IPS DF 4.7 (cell line): ENCODE measurements around the gene ARHGEF28.

Experiments
- DNase-seq: peaks from one replicate; pipeline ENCODE4 v3.0.0-alpha.2; 2013; ENCODE audit warnings: low spot score; ENCODE audit errors: extremely low read depth

Gene ARHGEF28

DNA sequence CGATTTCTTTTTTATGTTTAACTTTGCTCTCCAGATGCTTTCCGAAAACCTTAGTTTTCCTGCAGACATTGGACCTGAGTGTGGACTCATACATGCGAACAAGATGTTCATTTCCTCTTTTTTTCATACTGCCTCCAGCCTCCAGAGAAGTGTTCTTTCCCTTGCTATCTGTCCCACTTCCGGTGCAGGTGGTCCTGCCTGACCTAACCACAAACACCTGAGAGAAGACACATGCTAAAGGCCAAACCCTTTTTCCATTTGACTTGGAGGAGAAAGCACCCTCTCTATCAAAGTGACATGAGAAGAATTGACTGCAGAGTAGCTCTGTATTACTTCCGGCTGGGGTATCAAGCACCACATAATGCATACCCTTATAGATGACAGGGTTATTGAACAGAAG, 334.0 kb downstream of the ARHGEF28 start:
- no peak for DNase-seq

DNA sequence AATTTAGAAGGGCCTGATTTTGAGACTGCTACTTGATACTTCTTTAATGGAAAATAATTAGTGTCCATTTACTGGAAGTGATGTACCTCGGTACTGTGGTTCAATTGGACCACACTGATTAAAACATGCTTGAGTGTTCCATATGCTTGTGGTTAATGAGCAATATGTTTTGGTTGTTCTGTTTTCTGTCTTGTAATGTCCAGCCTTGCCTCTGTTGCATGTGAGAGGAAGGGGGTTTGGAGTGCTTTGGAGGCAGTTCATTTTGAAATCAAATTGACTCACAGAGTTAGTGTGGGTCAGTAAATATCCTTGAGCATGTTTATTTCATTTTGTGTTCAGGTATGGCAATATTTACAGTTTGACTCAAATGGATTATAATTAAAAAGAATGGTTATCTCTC, 334.4 kb downstream of the ARHGEF28 start:
- no peak for DNase-seq

- no peak for DNase-seq
Observed at GRCh38 chr5:73962801-73963425, 336.9 kb downstream of the ARHGEF28 start.

GRCh38 chr5:73964352-73964865, 338.4 kb downstream of the ARHGEF28 start:
- no peak for DNase-seq

DNA sequence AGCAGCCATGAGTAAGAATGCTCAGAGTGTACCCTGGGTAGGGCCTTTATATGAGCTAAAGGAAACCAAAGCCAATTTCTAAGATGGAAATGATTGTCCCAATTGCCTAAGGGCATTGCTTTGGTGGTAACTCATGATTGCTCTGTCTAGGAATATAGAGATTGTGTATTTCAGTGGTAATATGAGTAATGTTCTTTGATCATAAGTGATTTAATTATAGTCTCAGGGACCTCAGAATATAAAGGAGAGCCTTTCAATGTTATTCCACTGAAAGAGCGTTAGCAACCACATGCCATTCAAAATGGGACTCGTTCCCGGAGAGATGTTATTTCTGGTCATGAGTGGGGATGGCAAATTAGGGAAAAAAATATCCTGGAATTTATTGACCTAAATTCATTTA, 340.5 kb downstream of the ARHGEF28 start:
- DNase-seq: no peak

- DNase-seq: no peak
Observed at GRCh38 chr5:73967347-73967746, 341.4 kb downstream of the ARHGEF28 start.

GRCh38 chr5:73968246-73968645, 342.2 kb downstream of the ARHGEF28 start:
- DNase-seq: no peak

DNA sequence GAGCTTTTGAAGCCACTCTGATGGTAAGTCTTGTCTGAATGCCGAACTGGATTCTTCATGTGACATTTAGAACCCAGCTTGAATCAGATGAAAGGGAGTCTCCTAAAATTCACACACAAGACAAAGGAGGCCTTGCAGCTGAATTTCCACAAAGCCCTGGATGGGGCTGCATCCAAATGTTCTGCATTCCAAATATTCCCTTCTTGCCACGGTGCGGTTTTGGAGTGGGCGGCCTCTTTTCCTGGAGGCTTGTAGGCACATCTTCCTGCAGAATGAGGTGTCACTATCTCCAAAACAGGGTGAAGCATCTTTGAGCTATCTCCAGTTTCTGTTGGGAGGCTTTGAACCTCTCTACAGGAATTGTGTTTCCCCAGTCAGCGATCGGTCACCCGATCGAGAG, 342.7 kb downstream of the ARHGEF28 start:
- DNase-seq: no peak

DNA sequence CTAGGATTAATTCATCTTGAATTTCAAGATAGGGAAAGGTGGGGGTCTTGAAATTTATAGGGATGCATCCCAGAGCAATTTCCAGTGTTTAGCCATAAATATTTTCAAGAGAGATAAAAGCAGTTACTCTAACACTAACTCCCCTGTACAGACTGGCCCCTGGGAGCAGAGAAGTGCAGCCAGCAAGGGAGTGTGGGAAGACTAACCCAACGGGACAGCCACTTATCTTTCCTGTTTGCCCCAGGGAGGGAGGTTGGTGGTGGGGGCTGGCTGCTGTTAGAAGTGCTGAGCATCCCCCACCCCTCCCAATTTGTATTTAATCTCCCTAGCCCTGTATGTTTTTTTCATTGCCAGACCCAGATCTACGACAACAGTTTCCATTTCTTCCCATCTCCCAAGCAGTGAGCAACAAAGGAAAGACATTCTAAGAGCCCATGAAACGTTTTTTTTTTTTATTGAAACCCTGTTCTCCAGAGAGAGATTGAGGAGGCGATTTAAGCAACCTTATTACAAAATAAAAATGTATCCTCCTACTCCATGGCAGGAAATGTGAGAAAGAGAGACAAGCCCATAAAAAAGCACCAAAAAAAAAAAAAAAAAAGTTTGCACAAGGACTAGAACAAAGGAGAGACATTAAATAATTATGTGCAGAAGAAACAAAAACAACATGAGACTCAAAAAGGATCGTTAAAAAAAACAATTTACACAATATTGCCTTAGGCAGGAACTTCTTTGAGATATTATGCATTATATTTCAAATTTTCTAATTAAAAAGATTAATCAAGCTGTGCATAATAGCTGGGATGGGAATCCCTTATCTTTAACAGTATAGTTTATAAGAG, 343.4 kb downstream of the ARHGEF28 start:
- no peak for DNase-seq

DNA sequence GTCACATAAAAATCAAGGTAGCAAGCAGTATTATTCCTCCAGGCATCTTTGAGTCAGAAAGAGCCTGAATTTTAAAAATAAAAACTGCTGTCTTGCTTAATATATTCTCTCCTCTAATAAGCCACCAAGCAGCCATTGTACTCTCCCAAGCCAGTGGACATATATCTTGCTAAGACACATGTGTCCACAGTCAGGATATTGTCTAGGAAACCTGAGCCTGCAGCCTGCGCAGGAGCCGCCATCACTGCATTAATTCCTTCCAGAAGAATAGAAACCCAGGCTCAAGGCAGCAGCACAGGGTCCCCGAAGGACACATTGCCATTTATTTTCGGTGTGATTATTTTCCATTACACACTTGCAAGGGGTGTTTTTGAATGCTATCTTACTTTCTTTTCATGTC, 345.3 kb downstream of the ARHGEF28 start:
- DNase-seq: no peak

GRCh38 chr5:73973135-73973534, 347.1 kb downstream of the ARHGEF28 start:
- DNase-seq: no peak

DNA sequence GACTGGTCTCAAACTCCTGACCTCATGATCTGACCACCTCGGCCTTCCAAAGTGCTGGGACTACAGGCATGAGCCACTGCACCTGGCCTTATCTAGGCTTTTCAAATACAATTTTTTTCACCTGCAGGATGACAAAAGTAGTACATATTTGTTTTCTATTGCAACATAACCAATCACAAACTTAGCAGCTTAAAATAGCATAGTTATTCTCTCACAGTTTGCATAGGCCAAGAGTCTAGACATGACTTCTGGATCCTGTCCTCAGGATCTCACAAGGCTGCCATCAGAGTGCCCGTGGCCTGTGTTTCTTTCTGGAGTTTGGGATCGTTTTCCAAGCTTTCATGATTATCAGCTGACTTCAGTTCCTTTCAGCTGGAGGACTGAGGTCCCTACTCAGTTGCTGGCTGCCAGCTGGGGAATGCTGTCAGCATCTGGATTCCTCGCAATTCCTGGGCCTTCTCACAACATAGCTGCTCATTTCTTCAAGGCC, 348.9 kb downstream of the ARHGEF28 start:
- DNase-seq: no peak

- no peak for DNase-seq
Observed at GRCh38 chr5:73975845-73976244, 349.8 kb downstream of the ARHGEF28 start.

- DNase-seq: no peak
Observed at GRCh38 chr5:73977146-73977545, 351.1 kb downstream of the ARHGEF28 start.

DNA sequence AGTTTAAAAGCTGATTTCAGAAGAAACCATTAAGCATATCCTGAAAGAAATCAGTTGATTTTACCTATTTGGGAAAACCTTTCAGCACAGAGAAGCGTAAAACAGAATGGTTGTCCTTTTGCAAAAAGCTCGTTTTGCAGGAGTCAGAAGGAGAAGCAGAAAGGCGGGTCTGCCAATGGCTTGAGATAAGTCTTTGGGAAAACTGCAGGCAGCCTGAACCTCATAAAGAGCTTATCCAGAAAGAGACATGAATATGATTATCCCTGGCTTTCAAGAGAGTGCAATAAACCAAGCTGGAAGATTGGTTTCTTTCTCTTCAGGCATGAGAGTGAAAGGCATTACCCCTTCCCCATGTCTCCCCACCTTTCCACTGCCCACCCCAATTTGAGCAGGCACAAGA, 353.3 kb downstream of the ARHGEF28 start:
- DNase-seq: no peak

GRCh38 chr5:73981704-73982103, 355.7 kb downstream of the ARHGEF28 start:
- no peak for DNase-seq

DNA sequence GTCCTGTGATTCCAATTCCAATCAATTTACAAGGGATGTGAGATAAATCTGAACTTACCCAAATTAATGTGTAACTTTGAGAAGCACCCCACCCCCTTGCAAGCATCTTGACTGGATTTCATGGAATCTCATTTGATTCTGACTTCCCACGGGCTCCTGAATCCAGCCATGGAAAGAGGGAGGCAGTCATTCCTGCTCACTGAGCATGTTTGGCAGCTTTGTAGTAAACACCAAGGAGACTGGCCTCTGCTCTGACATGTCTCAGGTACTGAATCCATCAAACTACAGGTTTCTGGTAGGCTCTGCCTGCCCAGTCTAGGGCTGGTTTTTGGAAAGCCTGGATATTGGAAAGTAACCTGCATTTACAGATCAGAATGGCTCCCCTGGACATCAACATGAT, 357.6 kb downstream of the ARHGEF28 start:
- no peak for DNase-seq

GRCh38 chr5:73985145-73985544, 359.1 kb downstream of the ARHGEF28 start:
- DNase-seq: no peak

DNA sequence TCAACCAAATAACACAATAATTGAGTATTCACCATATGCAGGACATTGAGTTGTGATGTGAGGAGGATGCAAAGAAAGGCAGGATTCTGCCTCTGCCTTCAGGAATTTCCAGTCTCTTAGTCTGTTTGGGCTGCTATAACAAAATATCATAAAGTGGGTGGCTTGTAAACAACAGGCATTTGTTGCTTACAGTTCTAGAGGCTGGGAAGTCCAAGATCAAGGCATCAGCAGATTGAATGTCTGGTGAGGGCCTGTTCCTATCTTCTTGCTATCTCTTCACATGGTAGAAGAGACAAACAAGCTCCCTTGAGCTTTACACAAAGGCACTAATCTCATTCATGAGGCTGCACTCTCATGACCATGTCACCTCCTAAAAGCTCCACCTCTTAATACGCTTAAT, 360.7 kb downstream of the ARHGEF28 start:
- no peak for DNase-seq

- DNase-seq: no peak
Observed at GRCh38 chr5:73987915-73988314, 361.9 kb downstream of the ARHGEF28 start.

- DNase-seq: no peak
Observed at GRCh38 chr5:73989956-73990355, 364.0 kb downstream of the ARHGEF28 start.
